Liver (tissue), 9 donors: ENCODE data around the gene CXCR3. TPM values are rescaled to one million over a fixed set of nuclear protein-coding genes. Genes with fewer than 3 reads are reported as not detected.

Source experiments
- DNase-seq: peaks from one replicate; pipeline ENCODE4 v3.0.0-alpha.2; 2017; ENCODE audit warnings: low spot score
- H3K27ac ChIP-seq, 2 donors: one replicate each; pipeline ENCODE4 v1.7.0; 2013; ENCODE audit warnings: inconsistent platforms in 2 of 2, low read length in 2 of 2, control low read depth in 1 of 2, low read depth in 1 of 2, mild to moderate bottlenecking in 1 of 2
- H3K27me3 ChIP-seq, 4 donors: one replicate each; pipeline versions ENCODE4 v1.6.1 to v1.7.0; 2013; ENCODE audit warnings: low read length in 3 of 4, inconsistent platforms in 1 of 4, mild to moderate bottlenecking in 1 of 4, moderate library complexity in 1 of 4; ENCODE audit not compliant: control insufficient read depth in 4 of 4, insufficient read depth in 4 of 4
- H3K36me3 ChIP-seq, 4 donors: one replicate each; pipeline versions ENCODE4 v1.6.1 to v1.7.0; 2013; ENCODE audit warnings: low read length in 3 of 4, mild to moderate bottlenecking in 3 of 4, low read depth in 1 of 4, moderate library complexity in 1 of 4; ENCODE audit not compliant: control insufficient read depth in 4 of 4, insufficient read depth in 3 of 4
- H3K4me1 ChIP-seq, 4 donors: one replicate each; pipeline versions ENCODE4 v1.6.1 to v1.7.0; 2013; ENCODE audit warnings: low read length in 3 of 4, mild to moderate bottlenecking in 3 of 4, moderate library complexity in 1 of 4; ENCODE audit not compliant: control insufficient read depth in 4 of 4, insufficient read depth in 4 of 4
- H3K4me3 ChIP-seq, 3 donors: one replicate each; pipeline versions ENCODE4 v1.6.1 to v1.7.0; 2013; ENCODE audit warnings: low read length in 3 of 3, control low read depth in 1 of 3, low read depth in 1 of 3, mild to moderate bottlenecking in 1 of 3
- H3K9ac ChIP-seq, 2 donors: one replicate each; pipeline ENCODE4 v1.7.0; 2013; ENCODE audit warnings: low read length in 2 of 2, mild to moderate bottlenecking in 2 of 2, moderate library complexity in 2 of 2, control low read depth in 1 of 2, low read depth in 1 of 2
- H3K9me3 ChIP-seq, 4 donors: one replicate each; pipeline versions ENCODE4 v1.6.1 to v1.7.0; 2013; ENCODE audit warnings: low read length in 3 of 4; ENCODE audit not compliant: control insufficient read depth in 4 of 4
- ATF3 ChIP-seq: IDR thresholded peaks from 2 replicates; pipeline ENCODE4 v1.6.1; 2016; ENCODE audit warnings: antibody characterized with exemption
- CTCF ChIP-seq: fragments of 150-350 bp; IDR thresholded peaks from 2 replicates; pipeline ENCODE4 v1.5.1; 2017; ENCODE audit warnings: improper control_type of control experiment, low read depth, low read length; ENCODE audit not compliant: missing input control
- EGR1 ChIP-seq, 2 donors: IDR thresholded peaks; 2 replicates each; pipeline ENCODE4 v1.6.1; 2016 to 2018; ENCODE audit warnings: antibody characterized with exemption in 2 of 2, low read depth in 2 of 2
- FOXA1 ChIP-seq: IDR thresholded peaks from 2 replicates; pipeline ENCODE4 v1.6.1; 2016; ENCODE audit warnings: antibody characterized with exemption
- FOXA2 ChIP-seq: IDR thresholded peaks from 2 replicates; pipeline ENCODE4 v1.6.1; 2016; ENCODE audit warnings: antibody characterized with exemption
- GABPA ChIP-seq, 2 donors: IDR thresholded peaks in 1 of 2; conservative IDR thresholded peaks in 1 of 2; 2 replicates each; pipeline ENCODE4 v1.6.1; 2016; ENCODE audit warnings: antibody characterized with exemption in 2 of 2, mild to moderate bottlenecking in 1 of 2, moderate library complexity in 1 of 2
- HNF4A ChIP-seq, 2 donors: conservative IDR thresholded peaks; 2 replicates each; pipeline ENCODE4 v1.6.1; 2016; ENCODE audit warnings: antibody characterized with exemption in 2 of 2, mild to moderate bottlenecking in 2 of 2
- HNF4G ChIP-seq: IDR thresholded peaks from 2 replicates; pipeline ENCODE4 v1.6.1; 2016; ENCODE audit warnings: antibody characterized with exemption
- JUND ChIP-seq, 2 donors: IDR thresholded peaks; 2 replicates each; pipeline ENCODE4 v1.6.1; 2016; ENCODE audit warnings: antibody characterized with exemption in 2 of 2
- MAX ChIP-seq: IDR thresholded peaks from 2 replicates; pipeline ENCODE4 v1.6.1; 2016; ENCODE audit warnings: antibody characterized with exemption
- NR2F2 ChIP-seq: IDR thresholded peaks from 2 replicates; pipeline ENCODE4 v1.6.1; 2016; ENCODE audit warnings: antibody characterized with exemption
- RAD21 ChIP-seq, 2 donors: IDR thresholded peaks; 2 replicates each; pipeline ENCODE4 v1.6.1; 2016; ENCODE audit warnings: antibody characterized with exemption in 2 of 2, mild to moderate bottlenecking in 2 of 2
- REST ChIP-seq: IDR thresholded peaks from 2 replicates; pipeline ENCODE4 v1.6.1; 2016; ENCODE audit warnings: antibody characterized with exemption, mild to moderate bottlenecking
- RXRA ChIP-seq, 2 donors: IDR thresholded peaks; 2 replicates each; pipeline ENCODE4 v1.6.1; 2017 to 2018; ENCODE audit warnings: antibody characterized with exemption in 2 of 2, mild to moderate bottlenecking in 1 of 2
- SP1 ChIP-seq: IDR thresholded peaks from 2 replicates; pipeline ENCODE4 v1.6.1; 2018; ENCODE audit warnings: antibody characterized with exemption, mild to moderate bottlenecking
- TAF1 ChIP-seq: conservative IDR thresholded peaks from 2 replicates; pipeline ENCODE4 v1.6.1; 2016; ENCODE audit warnings: antibody characterized with exemption, mild to moderate bottlenecking
- YY1 ChIP-seq: IDR thresholded peaks from 2 replicates; pipeline ENCODE4 v1.6.1; 2016; ENCODE audit warnings: antibody characterized with exemption, mild to moderate bottlenecking
- ZBTB33 ChIP-seq: IDR thresholded peaks from 2 replicates; pipeline ENCODE4 v1.6.1; 2016; ENCODE audit warnings: antibody characterized with exemption
- WGBS: extraction: QIAGEN DNeasy Blood & Tissue Kit; methylation state at CpG from one replicate; pipeline ENCODE4 v1.1.7; 2013; 5-methylcytosine and 5-hydroxymethylcytosine counted together
- polyA plus RNA-seq, 2 donors: library from polyadenylated mRNA; stranded (reverse) in 1 of 2; unstranded in 1 of 2; fragments of 200-250 nt in 1 of 2; fragments of >200 nt in 1 of 2; fragmentation: Nextera tagmentation in 1 of 2; extraction: Ambion mirVana in 1 of 2; gene quantifications; one replicate each; pipeline versions ENCODE4 v1.2.1 to v1.2.3, GENCODE V29; 2013 to 2015
- total RNA-seq, 2 donors: library from RNA; depleted of rRNA; stranded (reverse); fragments of >200 nt; gene quantifications; one replicate each; pipeline ENCODE4 v1.2.3, GENCODE V29; 2014
- donor health status: healthy.
- donor health status: healthy.
- donor health status: healthy.
- donor health status: healthy.
- donor health status: healthy.

The CXCR3 gene
- total and polyA plus RNA-seq, 4 donors = 0.25 to 0.27 (median 0.25) TPM; not detected in 1

- TF ChIP-seq MAX (no peak), HNF4A (conservative IDR thresholded peaks at IDR 0.05) (no peak)
These were observed 49.3 kb upstream of the CXCR3 start, which contains the start of gene LOC101059915 (continued) for GRCh38 chrX:71667328-71668247.

- Histone ChIP-seq H3K27me3 (no peaks in the 10 kb centered on the region), H3K4me3 (no peak overlapping the region), H3K4me1 (no peaks in the 10 kb centered on the region), H3K9me3 (no peaks in the 10 kb centered on the region), H3K36me3 (no peaks in the 10 kb centered on the region), H3K27ac (no peak overlapping the region), H3K9ac (no peak overlapping the region)
- TF ChIP-seq ATF3 (no peak), FOXA1 (no peak), CTCF (no peak), HNF4G (no peak), FOXA2 (no peak), GABPA (IDR thresholded peaks at IDR 0.05 in 1 of 2, conservative IDR thresholded peaks at IDR 0.05 in 1 of 2) (no peak), ZBTB33 (no peak), REST (no peak), JUND (IDR thresholded peaks at IDR 0.05) (no peak), MAX (no peak), HNF4A (conservative IDR thresholded peaks at IDR 0.05) (no peak), RAD21 (IDR thresholded peaks at IDR 0.05) (no peak), TAF1 (no peak), RXRA (IDR thresholded peaks at IDR 0.05) (no peak), EGR1 (IDR thresholded peaks at IDR 0.05; ENCODE audit: low read depth in 2 of 2) (no peak), NR2F2 (no peak), YY1 (no peak), SP1 (no peak)
- no peak for DNase-seq
- WGBS = 94% methylated on average over 48 of the region's 48 CpGs
These were observed 48.2 kb upstream of the CXCR3 start for GRCh38 chrX:71666240-71667223.
